Measurements from ENCODE around the gene FAM234B.

GRCh38 chr12:13028825-13029570 is 15.2 kb upstream of the FAM234B start:
- TF ChIP-seq EZH2 (IDR thresholded peaks at IDR 0.05; ENCODE audit: low read depth, low read length, severe bottlenecking) (no peak), BRCA1 (IDR thresholded peaks at IDR 0.05; ENCODE audit: low read depth, low read length) (no peak), EGR1 (IDR thresholded peaks at IDR 0.05; ENCODE audit: borderline replicate concordance, low read depth, low read length) (no peak), RXRA (IDR thresholded peaks at IDR 0.05; ENCODE audit: insufficient read depth, low read depth, low read length) (no peak), RFX5 (IDR thresholded peaks at IDR 0.05; ENCODE audit: borderline replicate concordance, low read depth, low read length) (no peak), POLR2AphosphoS5 (IDR thresholded peaks at IDR 0.05; ENCODE audit: low read depth, low read length) (no peak), TBP (IDR thresholded peaks at IDR 0.05; ENCODE audit: low read depth, low read length) (no peak), CEBPB (IDR thresholded peaks at IDR 0.05; ENCODE audit: low read depth, low read length) (no peak), MAFK (IDR thresholded peaks at IDR 0.05; ENCODE audit: low read depth, low read length) (no peak), SP2 (IDR thresholded peaks at IDR 0.05; ENCODE audit: low read length) (no peak)
- TF ChIP-seq, protein P1, sequence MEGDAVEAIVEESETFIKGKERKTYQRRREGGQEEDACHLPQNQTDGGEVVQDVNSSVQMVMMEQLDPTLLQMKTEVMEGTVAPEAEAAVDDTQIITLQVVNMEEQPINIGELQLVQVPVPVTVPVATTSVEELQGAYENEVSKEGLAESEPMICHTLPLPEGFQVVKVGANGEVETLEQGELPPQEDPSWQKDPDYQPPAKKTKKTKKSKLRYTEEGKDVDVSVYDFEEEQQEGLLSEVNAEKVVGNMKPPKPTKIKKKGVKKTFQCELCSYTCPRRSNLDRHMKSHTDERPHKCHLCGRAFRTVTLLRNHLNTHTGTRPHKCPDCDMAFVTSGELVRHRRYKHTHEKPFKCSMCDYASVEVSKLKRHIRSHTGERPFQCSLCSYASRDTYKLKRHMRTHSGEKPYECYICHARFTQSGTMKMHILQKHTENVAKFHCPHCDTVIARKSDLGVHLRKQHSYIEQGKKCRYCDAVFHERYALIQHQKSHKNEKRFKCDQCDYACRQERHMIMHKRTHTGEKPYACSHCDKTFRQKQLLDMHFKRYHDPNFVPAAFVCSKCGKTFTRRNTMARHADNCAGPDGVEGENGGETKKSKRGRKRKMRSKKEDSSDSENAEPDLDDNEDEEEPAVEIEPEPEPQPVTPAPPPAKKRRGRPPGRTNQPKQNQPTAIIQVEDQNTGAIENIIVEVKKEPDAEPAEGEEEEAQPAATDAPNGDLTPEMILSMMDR (IDR thresholded peaks at IDR 0.05; ENCODE audit: control extremely low read depth in 1 of 3, insufficient read depth in 1 of 3, low read depth in 1 of 3, low read length in 3 of 3): peak in 1 of 3 experiments; percentile 22; a peak in 1 of 4 replicates
- TF ChIP-seq, protein P2, sequence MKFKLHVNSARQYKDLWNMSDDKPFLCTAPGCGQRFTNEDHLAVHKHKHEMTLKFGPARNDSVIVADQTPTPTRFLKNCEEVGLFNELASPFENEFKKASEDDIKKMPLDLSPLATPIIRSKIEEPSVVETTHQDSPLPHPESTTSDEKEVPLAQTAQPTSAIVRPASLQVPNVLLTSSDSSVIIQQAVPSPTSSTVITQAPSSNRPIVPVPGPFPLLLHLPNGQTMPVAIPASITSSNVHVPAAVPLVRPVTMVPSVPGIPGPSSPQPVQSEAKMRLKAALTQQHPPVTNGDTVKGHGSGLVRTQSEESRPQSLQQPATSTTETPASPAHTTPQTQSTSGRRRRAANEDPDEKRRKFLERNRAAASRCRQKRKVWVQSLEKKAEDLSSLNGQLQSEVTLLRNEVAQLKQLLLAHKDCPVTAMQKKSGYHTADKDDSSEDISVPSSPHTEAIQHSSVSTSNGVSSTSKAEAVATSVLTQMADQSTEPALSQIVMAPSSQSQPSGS (IDR thresholded peaks at IDR 0.05; ENCODE audit: low read length): no peak
